GM19023 (cell line): ENCODE measurements around the gene ANAPC4.

ENCODE experiments used
- ATAC-seq: cut with Tn5 transposase; IDR thresholded peaks from one replicate; pipeline ENCODE4 v1.9.1; 2021; ENCODE audit warnings: mild to moderate bottlenecking, moderate library complexity; ENCODE audit not compliant: unreplicated experiment

Gene ANAPC4

GRCh38 chr4:25430630-25431029 lies 53.6 kb downstream of the ANAPC4 start:
- no peak for ATAC-seq

GRCh38 chr4:25433966-25434827 lies 57.1 kb downstream of the ANAPC4 start:
- ATAC-seq, result no peak

- ATAC-seq, result no peak
Measured at GRCh38 chr4:25437926-25438325, 60.9 kb downstream of the ANAPC4 start.

- ATAC-seq, result peak; percentile 93
Measured at GRCh38 chr4:25439918-25440477, 62.9 kb downstream of the ANAPC4 start.

- ATAC-seq, result no peak
Measured at GRCh38 chr4:25440478-25441030, 63.5 kb downstream of the ANAPC4 start.

GRCh38 chr4:25441519-25442117 lies 64.6 kb downstream of the ANAPC4 start:
- no peak for ATAC-seq

GRCh38 chr4:25442863-25443307 lies 65.8 kb downstream of the ANAPC4 start:
- ATAC-seq, result no peak

GRCh38 chr4:25443851-25444250 lies 66.8 kb downstream of the ANAPC4 start:
- ATAC-seq, result no peak

- no peak for ATAC-seq
Measured at GRCh38 chr4:25446611-25447010, 69.5 kb downstream of the ANAPC4 start.

- ATAC-seq, result no peak
Measured at GRCh38 chr4:25448379-25449109, 71.5 kb downstream of the ANAPC4 start.

- ATAC-seq, result no peak
Measured at GRCh38 chr4:25449270-25449669, 72.2 kb downstream of the ANAPC4 start.

GRCh38 chr4:25449688-25450087 lies 72.6 kb downstream of the ANAPC4 start:
- ATAC-seq, result peak; percentile 51

GRCh38 chr4:25450491-25450901 lies 73.4 kb downstream of the ANAPC4 start:
- no peak for ATAC-seq

GRCh38 chr4:25451676-25452075 lies 74.6 kb downstream of the ANAPC4 start:
- no peak for ATAC-seq

- no peak for ATAC-seq
Measured at GRCh38 chr4:25452081-25452480, 75.0 kb downstream of the ANAPC4 start.

- no peak for ATAC-seq
Measured at GRCh38 chr4:25454476-25454875, 77.4 kb downstream of the ANAPC4 start.

- no peak for ATAC-seq
Measured at GRCh38 chr4:25457053-25457715, 80.1 kb downstream of the ANAPC4 start.

GRCh38 chr4:25466966-25467697 lies 90.1 kb downstream of the ANAPC4 start:
- ATAC-seq, result no peak

GRCh38 chr4:25467843-25468242 lies 90.8 kb downstream of the ANAPC4 start:
- no peak for ATAC-seq
